Stimulated activated CD8-positive, alpha-beta memory T cell treated with anti-CD3 and anti-CD28 coated beads, Interleukin-12 subunit alpha, Interleukin-12 subunit beta, amount 100 ng/mL, for 4 hours (primary cell): ENCODE measurements around the gene BARHL1.

Experiments
- DNase-seq: peaks from one replicate; pipeline ENCODE4 v3.0.0-alpha.2; 2020; ENCODE audit warnings: low read depth

The BARHL1 gene

GRCh38 chr9:132615774-132616173 lies 33.4 kb downstream of the BARHL1 start:
- no peak for DNase-seq

GRCh38 chr9:132616725-132617124 lies 34.3 kb downstream of the BARHL1 start:
- DNase-seq = no peak

- DNase-seq = no peak
These were observed 39.8 kb downstream of the BARHL1 start for GRCh38 chr9:132622159-132622558.

- no peak for DNase-seq
These were observed 43.9 kb downstream of the BARHL1 start for GRCh38 chr9:132626285-132626684.

GRCh38 chr9:132627106-132627505 lies 44.7 kb downstream of the BARHL1 start:
- no peak for DNase-seq

- DNase-seq = no peak
These were observed 45.2 kb downstream of the BARHL1 start for GRCh38 chr9:132627594-132627993.

- no peak for DNase-seq
These were observed 46.3 kb downstream of the BARHL1 start for GRCh38 chr9:132628746-132629145.

GRCh38 chr9:132630116-132630515 lies 47.7 kb downstream of the BARHL1 start:
- DNase-seq = no peak

- no peak for DNase-seq
These were observed 48.4 kb downstream of the BARHL1 start for GRCh38 chr9:132630811-132631210.

- no peak for DNase-seq
These were observed 48.9 kb downstream of the BARHL1 start for GRCh38 chr9:132631280-132631679.

GRCh38 chr9:132631685-132632084 lies 49.3 kb downstream of the BARHL1 start:
- DNase-seq = no peak

- no peak for DNase-seq
These were observed 50.2 kb downstream of the BARHL1 start for GRCh38 chr9:132632413-132633129.

GRCh38 chr9:132634327-132634726 lies 51.9 kb downstream of the BARHL1 start:
- DNase-seq = no peak

- DNase-seq = no peak
These were observed 54.9 kb downstream of the BARHL1 start for GRCh38 chr9:132637351-132637750.

- no peak for DNase-seq
These were observed 55.4 kb downstream of the BARHL1 start for GRCh38 chr9:132637801-132638200.

GRCh38 chr9:132638240-132638639 lies 55.8 kb downstream of the BARHL1 start:
- no peak for DNase-seq

- no peak for DNase-seq
These were observed 56.9 kb downstream of the BARHL1 start for GRCh38 chr9:132639322-132639721.
